Measurements from ENCODE around the gene DZIP1.

DNA sequence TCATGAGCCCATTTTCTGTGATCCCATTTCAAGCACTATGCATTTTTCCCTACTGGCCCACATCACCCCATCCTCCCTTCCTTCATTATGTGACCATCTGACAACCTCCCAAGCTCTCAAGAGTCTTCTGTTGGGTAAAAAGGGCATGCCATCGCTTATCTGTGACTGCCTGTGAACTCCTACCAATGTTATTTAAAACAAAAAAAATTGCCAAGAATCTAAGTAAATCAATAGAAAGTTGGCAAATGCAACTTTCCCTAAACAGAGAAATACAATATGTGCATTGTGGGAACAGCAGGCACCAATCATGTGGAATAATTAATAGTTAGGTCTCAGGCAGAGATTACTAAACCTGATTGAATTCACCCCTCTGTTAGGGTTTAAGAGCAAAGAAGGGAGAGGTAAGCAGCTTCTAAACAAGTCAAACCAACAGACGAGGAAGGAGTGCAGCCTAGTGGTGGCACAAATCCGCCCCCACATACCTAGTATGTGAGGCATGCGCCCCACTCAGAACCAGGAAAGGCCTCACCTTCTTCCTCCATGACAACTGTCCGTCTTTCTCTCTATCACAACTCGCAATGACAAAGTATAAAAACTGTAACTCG is 29.8 kb downstream of the DZIP1 start:
- no peak for TF ChIP-seq POLR2A (IDR thresholded peaks at IDR 0.05; ENCODE audit: low read length)
- TF ChIP-seq GATA1 (IDR thresholded peaks at IDR 0.05; ENCODE audit: low read depth, low read length), result no peak
